Measurements from ENCODE around the gene TGIF2LY.
"Not testable (repeated sequence)": the region's sequence is repeated elsewhere in the genome, so short reads cannot be mapped to it uniquely, and the experiment has no call there.

The TGIF2LY gene

GRCh38 chrY:3578767-3579166 lies at the start of gene TGIF2LY:
Gene TGIF2LY, plus strand, starts transcription at chrY:3579067. Its CDS starts 178 bp downstream, at chrY:3579245.
- DNase-seq: not testable (repeated sequence)
